ENCODE data around the gene MLLT10. TPM values are rescaled to one million over a fixed set of nuclear protein-coding genes. Genes with fewer than 3 reads are reported as not detected.

Gene MLLT10
- total RNA-seq, 1 donor from 2014 or later: 65.6 TPM

DNA sequence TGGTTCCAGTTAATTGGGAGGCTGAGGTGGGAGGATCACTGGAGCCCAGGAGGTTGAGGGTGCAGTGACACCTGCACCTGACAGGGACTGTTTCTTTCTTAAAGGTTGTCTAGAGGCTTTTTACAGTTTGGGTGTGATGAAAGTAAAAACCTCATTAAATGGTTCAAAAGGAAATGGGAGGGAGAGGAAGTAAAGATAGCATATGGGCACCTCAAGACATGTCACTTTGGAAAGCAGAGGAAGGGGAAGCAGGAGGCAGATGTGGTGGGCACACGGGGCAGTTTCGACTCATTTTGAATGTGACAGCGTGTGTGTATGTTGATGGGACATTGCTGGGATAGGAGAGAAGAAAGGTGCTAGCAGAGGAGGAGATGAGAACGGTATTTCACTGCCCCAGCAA lies 203.1 kb downstream of the MLLT10 start:
- Mint-ChIP-seq H3K36me3 (ENCODE audit: insufficient read depth) (peaks cover 29% of the 10 kb centered on the region), H3K27me3 (no peaks in the 10 kb centered on the region), H3K27ac (peak overlapping the region; percentile 57), H3K4me1 (ENCODE audit: low read depth) (peaks cover 4% of the 10 kb centered on the region), H3K4me3 (ENCODE audit: low read depth) (no peak overlapping the region), H3K9me3 (ENCODE audit: low read depth) (no peaks in the 10 kb centered on the region)
- DNase-seq (ENCODE audit: low spot score, unreplicated experiment): no peak
- TF ChIP-seq, protein P1, sequence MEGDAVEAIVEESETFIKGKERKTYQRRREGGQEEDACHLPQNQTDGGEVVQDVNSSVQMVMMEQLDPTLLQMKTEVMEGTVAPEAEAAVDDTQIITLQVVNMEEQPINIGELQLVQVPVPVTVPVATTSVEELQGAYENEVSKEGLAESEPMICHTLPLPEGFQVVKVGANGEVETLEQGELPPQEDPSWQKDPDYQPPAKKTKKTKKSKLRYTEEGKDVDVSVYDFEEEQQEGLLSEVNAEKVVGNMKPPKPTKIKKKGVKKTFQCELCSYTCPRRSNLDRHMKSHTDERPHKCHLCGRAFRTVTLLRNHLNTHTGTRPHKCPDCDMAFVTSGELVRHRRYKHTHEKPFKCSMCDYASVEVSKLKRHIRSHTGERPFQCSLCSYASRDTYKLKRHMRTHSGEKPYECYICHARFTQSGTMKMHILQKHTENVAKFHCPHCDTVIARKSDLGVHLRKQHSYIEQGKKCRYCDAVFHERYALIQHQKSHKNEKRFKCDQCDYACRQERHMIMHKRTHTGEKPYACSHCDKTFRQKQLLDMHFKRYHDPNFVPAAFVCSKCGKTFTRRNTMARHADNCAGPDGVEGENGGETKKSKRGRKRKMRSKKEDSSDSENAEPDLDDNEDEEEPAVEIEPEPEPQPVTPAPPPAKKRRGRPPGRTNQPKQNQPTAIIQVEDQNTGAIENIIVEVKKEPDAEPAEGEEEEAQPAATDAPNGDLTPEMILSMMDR (IDR thresholded peaks at IDR 0.05; ENCODE audit: unreplicated experiment): no peak

DNA sequence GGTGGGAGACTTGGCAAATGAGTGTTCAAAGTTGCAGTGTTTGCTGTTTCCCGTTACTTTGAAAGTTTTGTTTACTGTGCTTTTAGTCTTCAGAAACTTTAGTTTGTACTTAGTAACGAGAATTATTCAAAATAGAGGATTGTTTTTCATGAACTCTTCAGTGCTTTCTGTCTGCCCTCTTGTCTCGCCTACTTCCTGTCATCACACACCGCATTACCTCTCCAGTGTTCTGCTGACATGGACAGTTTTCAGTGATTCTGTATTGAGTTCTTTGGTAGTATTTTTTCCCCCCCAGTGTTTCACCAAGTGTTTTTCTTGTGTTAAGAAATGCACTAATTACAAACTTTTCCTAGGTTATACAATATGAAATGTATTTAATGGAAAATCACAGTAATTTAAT lies 207.0 kb downstream of the MLLT10 start:
- no peak overlapping the region for H3K4me3 Mint-ChIP-seq (ENCODE audit: low read depth)
- peak overlapping the region; percentile 26 for H3K27ac Mint-ChIP-seq
- no peaks in the 10 kb centered on the region for H3K9me3 Mint-ChIP-seq (ENCODE audit: low read depth)
- TF ChIP-seq, protein P1 (IDR thresholded peaks at IDR 0.05; ENCODE audit: unreplicated experiment): no peak
- H3K4me1 Mint-ChIP-seq (ENCODE audit: low read depth): peaks cover 12% of the 10 kb centered on the region
- H3K27me3 Mint-ChIP-seq: no peaks in the 10 kb centered on the region
- DNase-seq (ENCODE audit: low spot score, unreplicated experiment): no peak
- H3K36me3 Mint-ChIP-seq (ENCODE audit: insufficient read depth): peaks cover 37% of the 10 kb centered on the region

DNA sequence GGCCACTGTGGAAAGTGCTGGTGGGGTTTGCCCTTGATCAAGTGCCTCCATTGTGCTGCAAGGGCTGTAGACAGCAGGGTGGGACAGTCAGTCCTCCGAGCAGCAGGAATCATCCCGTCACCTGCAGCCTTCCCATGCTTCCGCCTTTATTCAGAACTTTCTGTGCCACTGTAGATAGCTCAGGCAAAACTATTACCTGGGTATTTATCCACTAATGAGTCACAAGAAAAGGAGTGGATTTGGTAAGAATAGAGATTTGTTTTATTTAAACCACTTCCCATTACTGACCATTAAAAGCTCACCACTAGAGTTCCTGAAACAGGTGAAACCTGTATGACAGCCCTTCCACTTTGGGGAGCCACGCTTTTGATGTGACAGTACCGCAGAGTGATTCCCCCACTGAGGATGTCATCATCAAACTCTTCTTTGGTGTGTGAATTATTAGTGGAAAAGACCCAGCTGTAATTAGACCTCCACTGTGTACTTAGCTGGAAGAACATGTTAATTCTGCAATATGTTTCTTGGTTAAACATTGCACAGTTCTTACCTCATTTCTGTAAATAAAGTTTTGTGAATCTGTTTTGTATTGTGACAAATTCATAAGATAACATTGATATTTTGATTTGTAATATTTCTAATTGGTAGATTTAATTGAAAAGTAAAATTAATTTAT lies 208.8 kb downstream of the MLLT10 start:
- Mint-ChIP-seq H3K36me3 (ENCODE audit: insufficient read depth) (peaks cover 31% of the 10 kb centered on the region), H3K4me3 (ENCODE audit: low read depth) (no peak overlapping the region), H3K4me1 (ENCODE audit: low read depth) (peaks cover 12% of the 10 kb centered on the region), H3K27ac (no peak overlapping the region), H3K9me3 (ENCODE audit: low read depth) (no peaks in the 10 kb centered on the region), H3K27me3 (no peaks in the 10 kb centered on the region)
- DNase-seq (ENCODE audit: low spot score, unreplicated experiment): no peak
- TF ChIP-seq, protein P1 (IDR thresholded peaks at IDR 0.05; ENCODE audit: unreplicated experiment): no peak

DNA sequence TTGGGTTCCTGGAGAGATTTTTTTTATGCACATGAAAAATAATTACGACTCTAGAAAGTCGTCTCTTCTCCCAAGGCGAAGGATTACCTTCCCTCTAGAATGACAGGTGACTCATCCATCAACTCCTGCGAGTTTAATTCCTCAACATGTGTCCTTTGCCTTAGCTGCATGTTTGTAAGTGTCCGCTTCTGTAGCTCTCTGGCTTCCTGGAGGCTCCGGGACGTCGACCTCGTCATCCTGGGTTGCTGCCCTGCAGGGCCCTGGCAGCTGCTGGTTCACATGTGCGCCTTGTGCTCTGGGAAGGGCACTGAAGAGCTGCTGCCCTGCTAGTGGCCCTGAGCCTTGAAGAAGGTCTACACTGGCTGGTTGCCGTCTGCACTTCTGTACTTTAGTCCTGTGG lies 210.2 kb downstream of the MLLT10 start:
- Mint-ChIP-seq H3K27me3 (no peaks in the 10 kb centered on the region), H3K36me3 (ENCODE audit: insufficient read depth) (peaks cover 31% of the 10 kb centered on the region), H3K4me1 (ENCODE audit: low read depth) (peaks cover 12% of the 10 kb centered on the region), H3K27ac (no peak overlapping the region), H3K4me3 (ENCODE audit: low read depth) (no peak overlapping the region), H3K9me3 (ENCODE audit: low read depth) (no peaks in the 10 kb centered on the region)
- DNase-seq (ENCODE audit: low spot score, unreplicated experiment): no peak
- TF ChIP-seq, protein P1 (IDR thresholded peaks at IDR 0.05; ENCODE audit: unreplicated experiment): no peak

DNA sequence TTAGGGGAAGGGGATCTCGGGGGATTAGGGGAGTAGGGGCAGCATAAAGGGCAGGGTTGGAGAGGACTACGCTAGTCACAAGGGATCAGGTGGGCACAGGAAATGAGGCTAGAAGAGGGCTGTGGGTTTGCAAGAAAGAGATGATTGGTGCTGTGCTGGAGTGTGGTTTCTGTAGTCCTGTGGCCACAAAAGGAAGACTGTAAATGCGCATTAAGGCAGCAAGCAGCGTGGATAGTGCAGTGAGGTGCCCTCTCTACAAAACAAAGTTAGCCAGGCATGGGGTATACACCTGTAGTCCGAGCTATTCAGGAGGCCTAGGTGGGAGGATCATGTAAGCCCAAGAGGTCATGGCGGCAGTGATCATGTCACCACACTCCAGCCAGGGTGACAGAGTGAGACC lies 212.1 kb downstream of the MLLT10 start:
- Mint-ChIP-seq H3K4me1 (ENCODE audit: low read depth) (peaks cover 22% of the 10 kb centered on the region), H3K27ac (no peak overlapping the region)

More for the DNA sequence above, 212.1 kb downstream of the MLLT10 start:
- no peaks in the 10 kb centered on the region for H3K27me3 Mint-ChIP-seq
- no peaks in the 10 kb centered on the region for H3K9me3 Mint-ChIP-seq (ENCODE audit: low read depth)
- H3K36me3 Mint-ChIP-seq (ENCODE audit: insufficient read depth): peaks cover 26% of the 10 kb centered on the region
- H3K4me3 Mint-ChIP-seq (ENCODE audit: low read depth): no peak overlapping the region
- no peak for DNase-seq (ENCODE audit: low spot score, unreplicated experiment)
- TF ChIP-seq, protein P1 (IDR thresholded peaks at IDR 0.05; ENCODE audit: unreplicated experiment): no peak
